ENCODE measurements around the gene CDH4.

The CDH4 gene

GRCh38 chr20:61748376-61748775, 496.3 kb downstream of the CDH4 start:
- DNase-seq, result no peak

GRCh38 chr20:61749406-61750075, 497.5 kb downstream of the CDH4 start:
- DNase-seq, result no peak

GRCh38 chr20:61750093-61750492, 498.0 kb downstream of the CDH4 start:
- no peak for DNase-seq

- DNase-seq, result no peak
These were observed 500.5 kb downstream of the CDH4 start for GRCh38 chr20:61752576-61752975.

GRCh38 chr20:61753316-61753942, 501.4 kb downstream of the CDH4 start:
- no peak for DNase-seq

GRCh38 chr20:61753987-61754956, 502.2 kb downstream of the CDH4 start:
- no peak for DNase-seq

- DNase-seq, result no peak
These were observed 503.1 kb downstream of the CDH4 start for GRCh38 chr20:61754976-61755778.

- no peak for DNase-seq
These were observed 504.1 kb downstream of the CDH4 start for GRCh38 chr20:61755971-61756845.

- no peak for DNase-seq
These were observed 505.1 kb downstream of the CDH4 start for GRCh38 chr20:61756966-61757677.

- no peak for DNase-seq
These were observed 505.9 kb downstream of the CDH4 start for GRCh38 chr20:61757678-61758563.

GRCh38 chr20:61758564-61759200, 506.6 kb downstream of the CDH4 start:
- DNase-seq, result no peak

GRCh38 chr20:61759286-61760065, 507.4 kb downstream of the CDH4 start:
- no peak for DNase-seq

- DNase-seq, result no peak
These were observed 508.3 kb downstream of the CDH4 start for GRCh38 chr20:61760321-61760720.

- no peak for DNase-seq
These were observed 508.7 kb downstream of the CDH4 start for GRCh38 chr20:61760731-61761130.

- DNase-seq, result no peak
These were observed 509.5 kb downstream of the CDH4 start for GRCh38 chr20:61761453-61762166.

GRCh38 chr20:61762167-61762710, 510.2 kb downstream of the CDH4 start:
- DNase-seq, result no peak

GRCh38 chr20:61762886-61763739, 511.1 kb downstream of the CDH4 start:
- DNase-seq, result no peak
